Neural progenitor cell (in vitro differentiated cells): ENCODE data around the gene NRROS.

Source experiments
- CTCF ChIP-seq: fragments of 200-600 bp; sonication (generic); IDR thresholded peaks from 2 replicates; pipeline ENCODE4 v1.5.1; 2017; ENCODE audit warnings: antibody characterized with exemption, mild to moderate bottlenecking
- EZH2phosphoT487 ChIP-seq: fragments of 200-600 bp; sonication (generic); IDR thresholded peaks from 2 replicates; pipeline ENCODE4 v1.6.1; 2017; ENCODE audit warnings: antibody characterized with exemption

- TF ChIP-seq CTCF (no peak), EZH2phosphoT487 (no peak)
Measured at GRCh38 chr3:196662711-196663571, 23.4 kb downstream of the NRROS start.
